GM10266 (cell line): Measurements from ENCODE around the gene TMEM130.

ENCODE experiments used
- DNase-seq: peaks from one replicate; pipeline ENCODE4 v3.0.0; 2012; ENCODE audit errors: extremely low spot score
- CTCF ChIP-seq: IDR thresholded peaks from 2 replicates; pipeline ENCODE4 v1.5.1; 2012; ENCODE audit warnings: mild to moderate bottlenecking, low read depth; ENCODE audit not compliant: control insufficient read depth, insufficient read depth; ENCODE audit errors: missing control alignments

The TMEM130 gene

GRCh38 chr7:98869597-98870120 is at the start of gene TMEM130:
Gene TMEM130, minus strand, starts transcription at chr7:98870014. Its CDS starts 153 bp downstream, at chr7:98869861.
- no peak for TF ChIP-seq CTCF
- DNase-seq, result no peak

- no peak for TF ChIP-seq CTCF
- no peak for DNase-seq
Measured at GRCh38 chr7:98917331-98917730, 47.5 kb upstream of the TMEM130 start.

- no peak for TF ChIP-seq CTCF
- no peak for DNase-seq
Measured at GRCh38 chr7:98913612-98914011, 43.8 kb upstream of the TMEM130 start.

GRCh38 chr7:98913026-98913425 is 43.2 kb upstream of the TMEM130 start:
- DNase-seq, result no peak
- no peak for TF ChIP-seq CTCF

GRCh38 chr7:98911916-98912315 is 42.1 kb upstream of the TMEM130 start:
- no peak for DNase-seq
- TF ChIP-seq CTCF, result no peak

- TF ChIP-seq CTCF, result no peak
- DNase-seq, result no peak
Measured at GRCh38 chr7:98910427-98910826, 40.6 kb upstream of the TMEM130 start.

GRCh38 chr7:98909487-98909886 is 39.7 kb upstream of the TMEM130 start:
- no peak for TF ChIP-seq CTCF
- no peak for DNase-seq
